Measurements from ENCODE around the gene FOXK1.
A peak's percentile ranks its signal among the peaks of the same experiment; 100 is the strongest.

Gene FOXK1

DNA sequence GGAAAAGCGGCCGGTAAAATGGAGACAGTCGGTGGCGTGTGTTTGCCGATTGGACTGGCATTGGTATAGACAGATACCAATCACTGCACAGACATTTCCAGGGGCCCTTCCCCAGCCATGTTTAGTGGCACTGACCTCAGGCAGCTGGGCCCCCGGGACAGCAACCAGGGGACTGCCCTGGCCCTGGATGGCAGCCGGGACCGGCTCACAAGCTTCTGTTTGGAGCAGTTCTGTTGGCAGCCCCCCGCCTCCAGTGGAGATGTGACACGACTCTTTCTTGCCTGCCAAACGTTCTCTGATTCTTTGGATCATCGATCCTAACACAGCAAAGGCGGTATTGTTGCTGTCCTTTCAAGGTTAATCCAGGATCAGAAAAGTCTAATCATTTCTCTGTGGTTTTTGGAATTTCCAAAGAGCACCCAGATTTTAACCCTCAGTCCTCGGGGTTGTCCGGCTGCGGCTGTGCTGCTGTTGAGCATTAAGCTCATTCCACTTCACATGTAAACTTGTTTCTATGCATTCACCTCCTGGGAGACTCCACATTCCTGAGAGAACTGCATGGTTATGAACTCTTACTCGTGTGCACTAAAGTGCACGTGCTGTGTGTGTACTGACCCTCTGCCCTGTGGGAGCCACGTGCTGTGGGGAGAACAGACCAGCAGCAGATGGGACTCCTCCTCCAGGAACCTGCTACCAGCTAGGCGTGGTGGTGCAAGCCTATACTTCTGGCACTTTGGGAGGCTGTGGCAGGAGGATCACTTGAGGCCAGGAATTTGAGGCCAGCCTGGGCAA lies 46.0 kb downstream of the FOXK1 start:
- Histone ChIP-seq H3K27ac (ENCODE audit: low read length) (no peak overlapping the region), H3K27me3 (ENCODE audit: insufficient read depth, low read length) (no peaks in the 10 kb centered on the region), H3K36me3 (ENCODE audit: insufficient read depth, low read depth, low read length) (no peaks in the 10 kb centered on the region)

DNA sequence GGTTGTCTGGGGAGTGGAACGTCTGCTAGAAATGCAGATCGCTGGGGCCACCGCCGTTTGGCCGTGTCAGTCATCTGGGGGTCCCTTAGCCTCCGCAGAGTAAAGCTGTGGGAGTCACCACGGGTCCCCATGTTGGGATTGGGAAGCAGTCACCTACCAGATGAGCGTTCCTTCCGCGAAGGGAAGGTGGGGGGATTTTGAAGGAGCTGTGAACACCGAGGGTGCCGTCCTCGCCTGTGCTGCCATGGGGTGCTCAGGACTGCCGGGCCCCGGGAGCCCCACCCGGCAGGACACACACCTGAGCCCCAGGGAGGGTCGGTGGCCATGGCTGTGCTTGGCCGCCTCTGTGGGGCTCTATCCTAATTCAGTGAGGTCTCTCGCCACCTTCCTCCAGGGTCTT lies 47.2 kb downstream of the FOXK1 start:
- no peaks in the 10 kb centered on the region for H3K36me3 ChIP-seq (ENCODE audit: insufficient read depth, low read depth, low read length)
- H3K4me1 ChIP-seq (ENCODE audit: insufficient read depth, low read length): no peaks in the 10 kb centered on the region
- H3K27me3 ChIP-seq (ENCODE audit: insufficient read depth, low read length): no peaks in the 10 kb centered on the region
- no peak overlapping the region for H3K9ac ChIP-seq (ENCODE audit: low read depth, low read length)
- no peaks in the 10 kb centered on the region for H3K9me3 ChIP-seq (ENCODE audit: insufficient read depth, low read depth, low read length)
- no peak overlapping the region for H3K27ac ChIP-seq (ENCODE audit: low read length)
- no peak overlapping the region for H3K4me3 ChIP-seq (ENCODE audit: low read length)

More for the DNA sequence above, 46.0 kb downstream of the FOXK1 start:
- Histone ChIP-seq H3K4me3 (ENCODE audit: low read length) (no peak overlapping the region), H3K4me1 (ENCODE audit: insufficient read depth, low read length) (no peaks in the 10 kb centered on the region), H3K9me3 (ENCODE audit: insufficient read depth, low read depth, low read length) (no peaks in the 10 kb centered on the region), H3K9ac (ENCODE audit: low read depth, low read length) (no peak overlapping the region)

DNA sequence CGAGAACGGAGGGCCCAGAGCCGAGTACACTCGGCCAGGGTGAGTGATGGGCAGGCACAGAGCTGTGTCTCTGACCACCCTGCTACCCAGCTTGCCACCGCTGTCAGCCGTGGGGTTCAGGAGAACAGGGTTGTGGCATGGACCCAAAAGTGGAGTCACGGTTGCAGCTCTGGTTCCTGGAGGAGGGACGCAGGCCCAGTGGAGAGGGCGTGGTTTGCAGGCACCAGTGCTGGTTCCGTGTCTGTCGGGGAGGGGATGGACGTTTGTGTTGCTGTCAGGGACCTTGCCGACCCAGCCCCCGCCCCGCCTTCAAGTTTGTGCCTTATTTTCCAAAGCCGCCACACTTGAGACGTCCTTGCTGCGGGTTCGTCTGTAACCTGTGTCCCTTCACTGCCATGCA lies 48.2 kb downstream of the FOXK1 start:
- Histone ChIP-seq H3K36me3 (ENCODE audit: insufficient read depth, low read depth, low read length) (no peaks in the 10 kb centered on the region), H3K9me3 (ENCODE audit: insufficient read depth, low read depth, low read length) (no peaks in the 10 kb centered on the region), H3K27ac (ENCODE audit: low read length) (no peak overlapping the region), H3K4me1 (ENCODE audit: insufficient read depth, low read length) (no peaks in the 10 kb centered on the region), H3K9ac (ENCODE audit: low read depth, low read length) (no peak overlapping the region), H3K4me3 (ENCODE audit: low read length) (no peak overlapping the region), H3K27me3 (ENCODE audit: insufficient read depth, low read length) (no peaks in the 10 kb centered on the region)

DNA sequence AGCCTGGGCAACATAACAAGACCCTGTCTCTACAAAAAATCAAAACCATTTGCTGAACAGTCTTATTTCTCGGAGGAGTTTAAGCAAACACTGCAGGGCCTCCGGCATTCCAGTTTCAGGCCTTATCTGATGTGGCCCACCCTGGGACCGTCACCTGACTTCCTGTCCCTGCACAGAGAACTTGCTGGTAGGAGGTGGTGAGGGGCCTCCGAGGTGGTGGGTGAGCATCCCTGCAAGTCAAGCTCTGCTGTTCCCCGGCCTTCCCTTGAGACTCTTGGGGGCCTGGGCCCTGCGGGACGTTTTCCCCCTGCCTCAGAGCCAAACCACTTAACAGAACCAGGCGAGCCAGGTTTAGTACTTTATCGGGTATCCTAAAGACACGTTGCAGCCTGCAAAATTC lies 48.9 kb downstream of the FOXK1 start:
- Histone ChIP-seq H3K9ac (ENCODE audit: low read depth, low read length) (no peak overlapping the region), H3K27ac (ENCODE audit: low read length) (no peak overlapping the region), H3K36me3 (ENCODE audit: insufficient read depth, low read depth, low read length) (no peaks in the 10 kb centered on the region), H3K27me3 (ENCODE audit: insufficient read depth, low read length) (no peaks in the 10 kb centered on the region), H3K4me1 (ENCODE audit: insufficient read depth, low read length) (no peaks in the 10 kb centered on the region), H3K4me3 (ENCODE audit: low read length) (no peak overlapping the region), H3K9me3 (ENCODE audit: insufficient read depth, low read depth, low read length) (no peaks in the 10 kb centered on the region)

DNA sequence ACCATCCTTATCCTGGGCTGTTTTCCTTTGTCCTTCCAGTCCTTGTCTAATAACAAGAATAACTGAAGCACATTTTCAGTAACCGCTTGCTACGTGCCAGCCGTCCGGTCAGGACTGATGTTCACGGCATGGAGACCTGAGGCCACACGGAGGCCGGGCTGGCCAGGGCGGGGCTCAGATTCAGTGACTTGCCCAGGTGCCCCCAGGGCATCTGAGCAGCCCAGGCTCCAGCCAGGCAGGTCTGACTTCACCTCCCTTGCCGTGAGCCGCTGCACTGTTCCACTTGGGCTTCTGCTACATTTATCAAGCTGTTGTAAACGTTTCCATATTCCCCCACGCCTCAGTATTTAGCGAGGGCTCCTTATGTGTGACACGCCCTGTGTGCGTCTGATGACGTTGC lies 49.7 kb downstream of the FOXK1 start:
- Histone ChIP-seq H3K27ac (ENCODE audit: low read length) (no peak overlapping the region), H3K27me3 (ENCODE audit: insufficient read depth, low read length) (no peaks in the 10 kb centered on the region), H3K36me3 (ENCODE audit: insufficient read depth, low read depth, low read length) (no peaks in the 10 kb centered on the region), H3K9me3 (ENCODE audit: insufficient read depth, low read depth, low read length) (no peaks in the 10 kb centered on the region), H3K4me3 (ENCODE audit: low read length) (no peak overlapping the region), H3K9ac (ENCODE audit: low read depth, low read length) (no peak overlapping the region), H3K4me1 (ENCODE audit: insufficient read depth, low read length) (no peaks in the 10 kb centered on the region)

DNA sequence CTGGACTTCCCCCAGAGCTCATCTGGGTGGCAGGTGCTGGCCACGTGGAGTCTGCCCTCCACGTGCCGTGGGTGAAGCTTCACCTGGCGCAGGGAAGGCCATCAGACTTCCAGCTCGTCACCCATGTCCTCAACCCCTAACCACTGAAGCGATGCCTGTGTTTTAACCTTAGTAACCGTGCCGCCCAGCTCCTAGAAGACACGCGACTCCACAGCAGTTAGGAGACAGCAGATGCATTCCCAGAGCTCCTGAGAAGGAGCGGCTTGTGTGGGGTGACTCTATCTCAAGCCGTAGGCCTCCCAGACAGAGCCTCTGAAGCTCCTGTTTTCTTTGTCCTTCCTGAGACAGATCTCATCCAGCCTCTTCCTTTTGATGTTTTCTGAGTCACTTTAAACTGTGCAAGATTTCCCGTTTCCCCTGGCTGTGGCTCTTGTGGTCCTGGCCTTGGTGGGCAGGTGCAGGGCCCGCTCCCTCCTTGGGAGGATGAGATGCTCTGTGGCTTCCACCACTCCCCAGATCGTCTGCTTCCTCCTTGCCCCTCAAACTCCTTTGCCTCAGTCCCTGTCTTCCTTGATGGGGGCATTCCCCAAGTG lies 51.9 kb downstream of the FOXK1 start:
- H3K4me1 ChIP-seq (ENCODE audit: insufficient read depth, low read length): peaks cover 6% of the 10 kb centered on the region; the same call in 1 of the 2 replicates
- no peak overlapping the region for H3K27ac ChIP-seq (ENCODE audit: low read length)
- no peaks in the 10 kb centered on the region for H3K9me3 ChIP-seq (ENCODE audit: insufficient read depth, low read depth, low read length)
- no peaks in the 10 kb centered on the region for H3K36me3 ChIP-seq (ENCODE audit: insufficient read depth, low read depth, low read length)
- peaks cover 7% of the 10 kb centered on the region; the same call in 1 of the 2 replicates for H3K27me3 ChIP-seq (ENCODE audit: insufficient read depth, low read length)
- H3K4me3 ChIP-seq (ENCODE audit: low read length): no peak overlapping the region
- no peak overlapping the region for H3K9ac ChIP-seq (ENCODE audit: low read depth, low read length)

DNA sequence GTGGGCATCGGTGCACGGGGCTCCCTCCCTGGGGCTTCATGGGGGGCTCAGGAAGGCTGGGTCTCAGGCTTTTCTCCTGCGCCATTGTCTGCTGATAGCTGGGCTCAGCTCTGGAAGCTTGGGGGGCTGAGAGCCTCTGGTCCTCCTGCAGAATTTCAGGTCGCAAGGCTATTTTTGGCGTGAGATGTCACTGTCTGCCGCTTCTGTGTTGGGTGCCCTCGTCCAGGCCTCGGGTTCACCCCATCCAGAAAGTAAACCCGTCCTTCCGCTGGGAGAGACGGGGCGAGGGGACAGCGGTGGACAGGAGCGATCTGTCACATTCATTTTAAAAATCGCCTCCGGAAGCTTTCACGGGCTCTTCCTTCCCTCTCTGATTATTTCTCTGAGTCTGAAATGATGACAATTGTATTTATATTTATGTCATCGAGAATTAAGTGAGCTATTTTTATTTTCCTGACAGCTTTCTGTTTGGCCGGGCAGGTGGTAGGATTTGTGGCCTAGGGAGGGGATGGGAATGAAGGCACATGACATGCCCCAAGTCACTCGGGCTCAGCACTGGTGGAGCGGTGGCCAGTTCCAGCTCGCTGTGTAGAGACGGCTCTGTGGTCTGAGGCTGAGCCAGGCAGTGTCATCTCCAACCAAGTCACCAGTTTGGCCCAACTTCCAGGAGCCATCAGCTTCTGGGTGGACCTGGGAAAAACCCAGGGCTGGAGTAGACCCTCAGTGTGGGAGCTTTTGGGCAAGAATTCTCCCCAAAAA lies 52.7 kb downstream of the FOXK1 start:
- H3K9me3 ChIP-seq (ENCODE audit: insufficient read depth, low read depth, low read length): no peaks in the 10 kb centered on the region
- no peak overlapping the region for H3K9ac ChIP-seq (ENCODE audit: low read depth, low read length)
- H3K27ac ChIP-seq (ENCODE audit: low read length): no peak overlapping the region
- peaks cover 14% of the 10 kb centered on the region; the same call in 1 of the 2 replicates for H3K27me3 ChIP-seq (ENCODE audit: insufficient read depth, low read length)
- H3K36me3 ChIP-seq (ENCODE audit: insufficient read depth, low read depth, low read length): no peaks in the 10 kb centered on the region
- H3K4me1 ChIP-seq (ENCODE audit: insufficient read depth, low read length): peaks cover 6% of the 10 kb centered on the region; the same call in 1 of the 2 replicates
- H3K4me3 ChIP-seq (ENCODE audit: low read length): no peak overlapping the region

DNA sequence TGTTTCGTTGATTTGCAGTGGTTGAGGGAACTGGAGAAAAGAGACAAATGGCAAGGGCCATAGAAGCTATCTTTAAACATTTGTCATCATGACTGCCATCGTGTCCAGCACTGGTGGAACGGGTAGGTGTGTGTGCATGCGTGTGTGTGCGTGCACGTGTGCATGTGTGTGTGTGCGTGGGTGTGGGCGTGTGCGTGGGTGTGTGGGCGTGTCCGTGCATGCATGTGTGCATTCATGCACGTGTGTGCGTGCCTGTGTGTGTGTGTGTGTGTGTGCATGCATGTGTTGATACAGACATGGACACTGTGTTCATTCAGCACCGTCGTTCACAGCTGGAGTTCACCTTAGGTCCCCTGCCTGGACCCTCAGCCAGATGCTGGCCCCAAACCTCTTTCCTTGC lies 55.2 kb downstream of the FOXK1 start:
- Histone ChIP-seq H3K27me3 (ENCODE audit: insufficient read depth, low read length) (peaks cover 25% of the 10 kb centered on the region), H3K4me1 (ENCODE audit: insufficient read depth, low read length) (peaks cover 6% of the 10 kb centered on the region; the same call in 1 of the 2 replicates), H3K9me3 (ENCODE audit: insufficient read depth, low read depth, low read length) (no peaks in the 10 kb centered on the region), H3K27ac (ENCODE audit: low read length) (no peak overlapping the region), H3K4me3 (ENCODE audit: low read length) (no peak overlapping the region), H3K36me3 (ENCODE audit: insufficient read depth, low read depth, low read length) (peaks cover 8% of the 10 kb centered on the region), H3K9ac (ENCODE audit: low read depth, low read length) (no peak overlapping the region)

DNA sequence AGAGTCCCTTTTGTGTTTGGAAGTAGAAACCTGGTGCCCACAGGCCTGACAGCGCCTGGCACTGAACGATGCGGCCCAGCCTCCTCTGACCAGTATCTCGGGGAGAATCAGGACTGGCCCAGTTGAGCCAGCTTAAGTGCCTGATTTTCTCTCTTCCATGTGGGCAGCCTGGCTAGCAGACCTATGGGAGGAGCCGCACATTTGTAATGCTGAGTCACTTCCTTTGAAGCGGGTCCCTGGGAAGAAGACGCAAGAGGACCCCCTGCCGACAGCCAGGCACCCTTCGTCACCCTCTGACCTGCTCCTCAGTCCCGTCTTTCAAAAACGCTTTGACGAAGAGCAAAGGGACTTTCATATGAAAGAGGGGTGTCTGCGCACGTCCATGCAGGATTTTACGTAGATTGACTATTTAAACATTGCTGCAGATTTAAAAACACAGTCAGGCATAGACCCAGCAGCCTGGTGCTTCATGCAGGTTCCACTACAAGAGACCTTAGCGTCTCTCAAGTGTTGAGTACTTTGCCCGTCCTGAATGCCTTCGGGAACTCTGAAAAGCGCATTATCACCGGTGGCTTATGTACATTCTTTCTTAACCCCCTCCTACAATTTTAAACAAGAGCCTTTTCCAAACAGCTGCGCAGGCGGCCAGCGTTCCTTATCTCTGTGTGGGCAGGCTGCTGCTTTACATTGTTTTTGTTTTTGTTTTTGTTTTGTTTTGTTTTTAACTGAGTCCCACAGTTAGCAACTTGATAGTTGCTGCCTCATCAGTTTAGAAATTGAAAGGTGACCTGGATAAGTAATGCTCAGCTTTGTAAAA lies 56.8 kb downstream of the FOXK1 start:
- H3K4me3 ChIP-seq (ENCODE audit: low read length): no peak overlapping the region
- H3K27ac ChIP-seq (ENCODE audit: low read length): no peak overlapping the region
- peaks cover 41% of the 10 kb centered on the region for H3K27me3 ChIP-seq (ENCODE audit: insufficient read depth, low read length)
- H3K9ac ChIP-seq (ENCODE audit: low read depth, low read length): peak overlapping the region; percentile 16; the same call in 1 of the 2 replicates
- H3K4me1 ChIP-seq (ENCODE audit: insufficient read depth, low read length): peaks cover 7% of the 10 kb centered on the region; the same call in 1 of the 2 replicates
- peaks cover 11% of the 10 kb centered on the region for H3K36me3 ChIP-seq (ENCODE audit: insufficient read depth, low read depth, low read length)
- no peaks in the 10 kb centered on the region for H3K9me3 ChIP-seq (ENCODE audit: insufficient read depth, low read depth, low read length)

DNA sequence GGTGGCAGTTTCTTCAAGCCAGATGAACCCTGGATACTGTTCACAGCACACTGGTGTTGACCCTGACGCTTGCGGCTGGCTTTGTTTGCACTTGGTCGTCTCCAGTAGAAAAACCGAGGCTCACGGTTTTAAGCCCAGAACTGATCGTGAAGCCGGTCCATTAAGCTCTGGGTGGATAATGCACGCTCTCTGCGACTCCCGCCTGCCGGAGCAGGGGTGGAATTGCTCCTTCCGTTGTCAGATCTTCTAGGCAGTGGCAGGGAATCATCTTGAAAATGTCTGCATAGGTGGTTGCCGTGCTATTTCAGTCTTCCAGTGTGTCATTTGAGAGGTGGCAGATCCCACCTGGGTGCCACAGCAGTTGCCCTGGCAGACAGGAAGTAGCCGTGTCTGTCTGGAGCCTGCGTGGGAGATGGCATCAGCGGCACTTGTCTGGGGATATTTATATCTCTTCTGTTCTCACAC lies 57.5 kb downstream of the FOXK1 start:
- 0 out of 2 replicates have a peak overlapping the region, but pooled peaks have one; percentile 16 for H3K9ac ChIP-seq (ENCODE audit: low read depth, low read length)
- H3K27me3 ChIP-seq (ENCODE audit: insufficient read depth, low read length): peaks cover 48% of the 10 kb centered on the region
- H3K27ac ChIP-seq (ENCODE audit: low read length): no peak overlapping the region

DNA sequence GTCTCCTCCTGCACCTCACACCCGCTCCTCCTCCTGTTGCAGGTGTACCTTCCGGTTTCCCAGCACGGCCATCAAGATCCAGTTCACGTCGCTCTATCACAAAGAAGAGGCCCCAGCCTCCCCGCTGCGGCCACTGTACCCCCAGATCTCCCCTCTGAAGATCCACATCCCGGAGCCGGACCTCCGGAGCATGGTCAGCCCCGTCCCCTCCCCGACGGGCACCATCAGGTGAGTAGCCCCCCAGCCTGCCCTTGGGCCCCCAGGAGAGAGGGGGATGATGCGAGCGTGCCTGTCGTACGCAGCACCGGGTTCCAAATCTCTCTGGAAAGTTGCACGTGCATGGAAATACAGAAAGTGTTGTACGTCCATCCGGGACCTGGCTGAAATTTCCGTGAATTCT lies 58.7 kb downstream of the FOXK1 start:
- Histone ChIP-seq H3K4me3 (ENCODE audit: low read length) (no peak overlapping the region), H3K27me3 (ENCODE audit: insufficient read depth, low read length) (peaks cover 52% of the 10 kb centered on the region), H3K36me3 (ENCODE audit: insufficient read depth, low read depth, low read length) (peaks cover 11% of the 10 kb centered on the region), H3K4me1 (ENCODE audit: insufficient read depth, low read length) (peaks cover 20% of the 10 kb centered on the region), H3K9ac (ENCODE audit: low read depth, low read length) (no peak overlapping the region), H3K27ac (ENCODE audit: low read length) (no peak overlapping the region), H3K9me3 (ENCODE audit: insufficient read depth, low read depth, low read length) (no peaks in the 10 kb centered on the region)

More for the DNA sequence above, 57.5 kb downstream of the FOXK1 start:
- Histone ChIP-seq H3K9me3 (ENCODE audit: insufficient read depth, low read depth, low read length) (no peaks in the 10 kb centered on the region), H3K36me3 (ENCODE audit: insufficient read depth, low read depth, low read length) (peaks cover 11% of the 10 kb centered on the region), H3K4me1 (ENCODE audit: insufficient read depth, low read length) (peaks cover 13% of the 10 kb centered on the region; the same call in 1 of the 2 replicates), H3K4me3 (ENCODE audit: low read length) (no peak overlapping the region)

Measured in iPS-20b (cell line).